Stomach (tissue), 4 donors: ENCODE data around the gene APMAP.

Source experiments
- EP300 ChIP-seq: sonication (generic); formaldehyde crosslinking; IDR thresholded peaks from one replicate; pipeline ENCODE4 v1.6.1; 2017; ENCODE audit warnings: antibody characterized with exemption
- POLR2A ChIP-seq, 4 donors: fragments of 450-650 bp; IDR thresholded peaks; one replicate each; pipeline ENCODE4 v1.6.1; 2016; ENCODE audit warnings: antibody characterized with exemption in 4 of 4, control low read depth in 2 of 4, mild to moderate bottlenecking in 1 of 4, moderate library complexity in 1 of 4
- POLR2AphosphoS5 ChIP-seq, 3 donors: sonication (generic); formaldehyde crosslinking; IDR thresholded peaks; one replicate each; pipeline ENCODE4 v1.6.1; 2016; ENCODE audit warnings: antibody characterized with exemption in 3 of 3
- TF ChIP-seq, protein P1 (sequence below), 7 experiments: fragments of 450-650 bp in 4 of 7; fragments of 200-600 bp in 3 of 7; sonication (generic) in 3 of 7; IDR thresholded peaks; one replicate each; pipeline ENCODE4 v1.5.1; 2016 to 2019; ENCODE audit warnings: antibody characterized with exemption in 7 of 7, control low read depth in 2 of 7, mild to moderate bottlenecking in 1 of 7

- TF ChIP-seq, protein P1, sequence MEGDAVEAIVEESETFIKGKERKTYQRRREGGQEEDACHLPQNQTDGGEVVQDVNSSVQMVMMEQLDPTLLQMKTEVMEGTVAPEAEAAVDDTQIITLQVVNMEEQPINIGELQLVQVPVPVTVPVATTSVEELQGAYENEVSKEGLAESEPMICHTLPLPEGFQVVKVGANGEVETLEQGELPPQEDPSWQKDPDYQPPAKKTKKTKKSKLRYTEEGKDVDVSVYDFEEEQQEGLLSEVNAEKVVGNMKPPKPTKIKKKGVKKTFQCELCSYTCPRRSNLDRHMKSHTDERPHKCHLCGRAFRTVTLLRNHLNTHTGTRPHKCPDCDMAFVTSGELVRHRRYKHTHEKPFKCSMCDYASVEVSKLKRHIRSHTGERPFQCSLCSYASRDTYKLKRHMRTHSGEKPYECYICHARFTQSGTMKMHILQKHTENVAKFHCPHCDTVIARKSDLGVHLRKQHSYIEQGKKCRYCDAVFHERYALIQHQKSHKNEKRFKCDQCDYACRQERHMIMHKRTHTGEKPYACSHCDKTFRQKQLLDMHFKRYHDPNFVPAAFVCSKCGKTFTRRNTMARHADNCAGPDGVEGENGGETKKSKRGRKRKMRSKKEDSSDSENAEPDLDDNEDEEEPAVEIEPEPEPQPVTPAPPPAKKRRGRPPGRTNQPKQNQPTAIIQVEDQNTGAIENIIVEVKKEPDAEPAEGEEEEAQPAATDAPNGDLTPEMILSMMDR (IDR thresholded peaks at IDR 0.05): no peak
- no peak for TF ChIP-seq POLR2A (IDR thresholded peaks at IDR 0.05)
- no peak for TF ChIP-seq POLR2AphosphoS5 (IDR thresholded peaks at IDR 0.05)
- TF ChIP-seq EP300: no peak
Observed at GRCh38 chr20:25012616-25013189, 20.2 kb upstream of the APMAP start.
